NOMO-1 treated with DMSO at 0.1 percent for 48 hours (cell line): ENCODE measurements around the gene SNX9.
"Not testable (repeated sequence)": the region's sequence is repeated elsewhere in the genome, so short reads cannot be mapped to it uniquely, and the experiment has no call there.

Experiments
- DNase-seq: peaks from one replicate; lab custom pipeline; 2025; ENCODE audit not compliant: unreplicated experiment; lab: John Stamatoyannopoulos, UW

The SNX9 gene

DNA sequence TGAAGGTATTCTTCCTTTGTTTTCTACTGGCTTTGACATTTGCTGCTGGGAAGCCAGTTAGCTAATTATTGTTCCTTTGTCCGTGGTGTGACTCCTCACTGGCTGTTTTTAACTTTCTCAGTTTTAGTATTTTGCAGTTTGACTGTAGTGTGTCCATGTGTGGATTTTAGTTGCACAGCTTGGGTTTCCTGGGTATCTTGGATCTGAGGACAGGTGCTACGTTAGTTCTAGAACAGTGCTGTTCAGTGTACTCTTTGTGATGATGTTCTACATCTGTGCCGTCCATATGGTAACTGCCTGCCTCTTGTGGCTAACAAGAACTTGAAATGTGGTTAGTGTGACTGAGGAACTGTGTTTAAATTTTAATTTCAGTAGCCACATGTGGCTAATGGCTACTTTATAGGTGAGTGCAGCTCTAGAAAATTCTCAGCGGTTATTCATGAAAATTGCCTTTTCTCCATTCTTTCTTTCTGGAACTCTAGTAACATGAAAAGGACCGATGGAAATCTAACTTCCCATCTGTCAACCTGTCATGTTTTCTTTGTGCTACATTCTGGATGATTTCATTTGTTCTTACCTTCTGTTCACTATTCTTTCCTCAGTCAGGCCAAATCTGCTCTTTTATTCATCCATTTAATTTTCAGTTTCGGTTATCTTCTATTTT is 7.4 kb downstream of the SNX9 start:
- DNase-seq, result no peak

DNA sequence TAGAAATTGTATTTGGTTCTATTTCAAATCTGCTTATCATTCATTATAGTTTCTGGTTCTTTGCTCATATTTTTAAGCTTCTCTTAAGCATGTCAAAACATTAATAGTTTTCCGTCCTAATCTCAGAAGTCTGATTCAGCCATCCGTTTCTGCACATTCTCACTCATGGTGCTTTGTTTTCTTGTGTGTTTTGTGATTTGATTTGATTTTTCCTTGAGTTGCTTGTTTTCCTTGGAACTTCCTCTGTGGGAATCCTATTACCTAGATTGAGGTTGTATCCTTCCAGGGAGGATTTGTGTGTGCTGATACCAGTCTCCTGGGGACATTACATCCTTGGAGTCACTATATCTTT is 7.9 kb downstream of the SNX9 start:
- no peak for DNase-seq

DNA sequence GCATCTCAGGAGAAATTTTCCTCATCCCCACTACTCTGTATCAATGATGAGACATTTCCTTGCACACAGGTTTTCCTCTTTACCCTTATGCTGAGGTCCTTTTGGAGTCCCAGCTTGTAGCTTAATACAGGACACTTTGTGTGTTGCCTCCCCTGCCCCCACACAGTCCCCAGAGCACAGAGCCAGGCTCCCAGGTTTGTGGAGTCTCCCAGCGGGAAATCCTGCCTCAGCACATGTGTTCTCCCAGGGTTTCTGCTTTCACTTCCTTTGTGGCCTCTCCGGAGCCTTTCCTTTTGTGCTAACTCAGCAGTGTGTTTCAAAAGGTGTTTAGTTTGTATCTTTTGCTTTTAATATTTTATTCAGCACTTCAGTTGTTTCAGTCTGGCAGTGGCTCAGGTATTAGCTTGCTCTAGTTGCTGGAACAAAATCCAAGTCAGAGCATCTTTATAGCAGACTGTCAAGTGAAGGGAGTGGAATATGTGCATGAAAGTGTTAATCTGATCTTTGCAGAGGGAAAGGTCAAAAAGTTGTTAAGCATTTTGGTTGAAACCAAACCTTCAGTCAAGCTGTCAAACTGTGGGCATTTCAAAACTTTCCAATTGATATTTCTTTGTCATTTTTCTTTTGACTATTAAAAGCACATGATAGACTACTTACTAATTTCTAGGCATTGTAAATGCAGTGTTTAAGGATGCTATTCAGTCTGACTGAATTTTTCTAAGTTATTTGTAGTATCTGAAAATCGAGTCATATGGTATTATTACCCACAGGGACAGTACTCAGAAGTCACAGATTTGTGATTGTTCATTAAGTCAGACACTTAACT is 8.6 kb downstream of the SNX9 start:
- DNase-seq, result no peak

DNA sequence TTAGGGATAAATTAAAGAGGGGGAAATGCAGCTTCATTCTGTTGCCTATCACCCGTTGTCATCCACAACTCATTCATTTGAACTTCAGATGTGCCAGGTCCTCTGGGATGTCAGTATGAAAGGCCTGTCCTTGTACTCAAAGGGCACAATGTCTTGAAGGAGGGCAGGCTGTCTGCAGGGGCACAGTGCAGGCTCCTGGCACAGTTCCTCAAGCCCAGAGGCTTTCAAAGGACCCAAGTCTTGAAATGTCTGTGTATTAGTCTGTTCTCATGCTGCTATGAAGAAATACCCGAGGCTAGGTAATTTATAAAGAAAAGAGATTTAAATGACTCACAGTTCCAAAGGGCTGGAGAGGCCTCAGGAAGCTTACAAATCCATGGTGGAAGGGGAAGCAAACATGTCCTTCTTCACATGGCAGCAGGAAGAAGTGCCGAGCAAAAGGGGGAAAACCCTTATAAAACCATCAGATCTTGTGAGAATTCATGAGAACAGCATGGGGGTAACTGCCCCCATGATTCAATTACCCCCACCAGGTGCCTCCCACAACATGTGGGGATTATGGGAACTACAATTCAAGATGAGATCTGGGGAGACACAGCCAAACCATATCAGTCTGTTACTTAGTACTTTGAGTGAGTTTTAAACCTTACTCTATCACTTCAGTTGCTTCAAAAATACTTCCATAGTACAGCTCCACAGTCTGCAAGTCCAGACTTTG is 9.4 kb downstream of the SNX9 start:
- no peak for DNase-seq

DNA sequence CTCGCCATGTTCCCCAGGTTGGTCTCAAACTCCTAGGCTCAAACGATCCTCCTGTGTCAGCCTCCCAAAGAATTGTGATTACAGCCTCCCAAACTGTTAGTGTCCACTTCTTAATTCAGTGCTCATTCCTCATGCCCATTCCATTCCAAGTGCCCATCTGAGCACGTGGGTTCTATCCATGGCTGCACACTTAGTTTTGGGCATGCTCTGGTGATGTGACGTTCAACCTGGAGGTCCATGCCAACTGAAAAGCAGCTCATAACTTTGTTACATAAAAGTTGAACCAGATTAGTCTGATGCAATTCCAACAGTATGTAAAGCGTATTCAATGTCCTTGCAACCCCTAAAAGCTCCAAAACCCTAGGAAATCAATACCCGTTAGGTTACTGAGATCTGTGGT is 11.5 kb downstream of the SNX9 start:
- DNase-seq, result no peak

DNA sequence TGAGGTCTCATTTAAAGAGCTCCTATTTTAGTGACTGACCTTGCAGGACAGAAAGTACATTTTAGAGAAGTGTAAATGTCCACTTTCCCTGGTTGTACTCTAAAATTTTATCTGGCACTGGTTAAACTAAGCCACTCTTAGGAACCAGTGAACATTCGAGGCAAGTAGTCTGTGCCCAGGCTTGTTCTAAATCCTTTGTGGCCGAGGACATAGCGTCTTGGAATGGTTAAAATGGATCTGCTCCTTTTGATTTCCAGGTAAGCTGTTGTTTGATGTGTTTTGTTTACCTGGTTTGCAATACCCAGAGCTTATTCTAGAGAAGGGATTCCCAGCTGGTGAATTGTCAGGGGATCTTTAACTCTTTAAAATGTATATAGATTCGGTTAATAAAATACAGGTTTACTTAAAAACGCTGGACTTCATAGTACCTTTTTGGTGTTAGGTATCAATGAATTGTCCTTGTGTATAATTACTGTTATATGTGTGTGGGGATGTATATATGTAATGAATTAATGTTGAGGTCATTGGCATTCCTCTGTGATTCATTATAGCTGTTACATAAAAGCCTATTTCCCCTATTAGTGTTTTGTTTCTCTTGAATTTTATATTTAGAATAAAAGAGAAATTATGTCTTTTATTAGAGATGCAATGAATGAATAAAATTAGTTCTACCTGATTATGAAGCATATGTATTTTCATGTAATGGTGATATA is 15.8 kb downstream of the SNX9 start:
- no peak for DNase-seq

DNA sequence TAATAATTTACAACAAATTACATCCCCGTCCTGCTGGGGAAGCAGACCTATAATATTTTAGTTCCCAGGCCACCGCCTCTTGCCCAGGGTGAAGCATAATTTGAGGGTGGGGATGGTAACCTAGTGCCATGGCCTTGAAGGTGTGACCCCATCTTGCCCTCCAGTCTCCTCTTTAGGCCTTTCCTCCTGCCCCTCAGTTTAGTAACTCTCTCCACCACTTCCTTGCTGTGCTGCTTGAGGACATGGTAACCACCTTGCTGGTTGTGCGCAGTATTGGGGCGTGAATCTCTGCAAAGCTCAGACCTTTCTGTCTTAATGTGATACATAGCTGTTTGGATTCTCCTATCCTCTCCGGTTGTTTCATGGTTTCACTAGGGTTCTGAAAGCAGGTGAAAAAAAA is 16.6 kb downstream of the SNX9 start:
- DNase-seq, result no peak

DNA sequence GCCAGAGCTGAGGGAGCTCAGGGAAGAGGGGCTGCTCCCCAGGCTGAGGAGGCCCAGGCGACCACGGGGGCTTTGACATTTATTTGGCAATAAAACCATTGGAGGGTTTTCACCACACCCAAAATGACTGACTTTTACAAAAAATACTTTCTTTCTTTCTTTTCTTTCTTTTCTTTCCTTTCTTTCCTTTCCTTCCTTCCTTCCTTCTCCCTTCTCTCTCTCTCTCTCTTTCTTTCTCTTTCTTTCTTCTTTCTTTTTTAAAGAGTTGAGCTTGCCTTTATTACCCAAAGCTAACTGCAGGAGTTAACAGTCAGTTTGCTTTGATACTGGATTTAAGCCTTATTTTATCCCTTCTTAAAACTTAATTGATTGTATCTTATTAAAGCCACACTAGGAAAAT is 17.2 kb downstream of the SNX9 start:
- no peak for DNase-seq

DNA sequence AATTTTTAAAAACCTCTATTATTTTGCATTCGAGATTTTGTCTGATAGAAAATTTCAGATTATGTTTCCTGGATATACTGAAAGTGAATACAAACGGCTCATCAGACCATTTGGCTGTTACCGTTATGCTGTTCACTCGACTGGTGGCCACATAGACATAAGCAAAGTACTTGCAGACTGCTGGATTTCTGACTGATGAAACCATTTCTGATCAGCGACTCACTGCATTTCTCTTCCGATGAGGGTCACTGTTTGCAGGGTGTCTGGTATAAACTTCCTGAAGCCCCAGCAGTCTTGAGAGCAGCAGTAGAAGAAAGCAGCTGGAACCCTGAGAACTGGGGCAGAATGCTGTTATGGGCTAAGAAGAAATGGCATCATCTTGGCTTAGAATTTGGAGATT is 17.7 kb downstream of the SNX9 start:
- DNase-seq, result no peak

DNA sequence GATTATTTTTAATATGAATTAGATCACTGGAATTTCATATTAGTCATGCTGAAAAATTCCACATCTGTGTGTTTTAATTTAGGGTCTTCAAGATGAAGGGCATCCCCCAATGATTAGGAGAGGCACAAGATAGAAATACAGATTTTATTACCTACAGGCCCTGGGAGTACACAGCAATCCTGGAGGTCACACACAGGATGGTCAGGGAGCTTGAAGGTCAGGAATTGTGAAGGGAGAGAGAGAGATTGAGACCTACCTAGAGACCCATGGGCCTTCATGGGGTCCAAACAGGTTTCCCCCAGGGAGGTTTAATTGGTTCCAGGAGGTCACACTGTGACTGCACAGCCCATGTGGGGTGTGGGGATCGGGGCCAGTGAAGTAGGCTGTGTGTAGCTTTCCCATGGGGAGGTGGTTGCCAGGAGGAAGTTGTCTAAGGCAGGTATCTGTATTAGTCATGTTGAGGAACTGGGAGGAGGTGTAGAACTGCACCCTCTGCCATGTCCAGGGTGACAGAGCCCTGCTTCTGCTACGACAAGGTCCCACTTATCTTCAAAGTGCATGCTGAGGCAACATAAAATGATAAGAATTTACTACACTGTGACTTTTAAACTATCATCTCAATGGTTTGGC is 18.3 kb downstream of the SNX9 start:
- no peak for DNase-seq

DNA sequence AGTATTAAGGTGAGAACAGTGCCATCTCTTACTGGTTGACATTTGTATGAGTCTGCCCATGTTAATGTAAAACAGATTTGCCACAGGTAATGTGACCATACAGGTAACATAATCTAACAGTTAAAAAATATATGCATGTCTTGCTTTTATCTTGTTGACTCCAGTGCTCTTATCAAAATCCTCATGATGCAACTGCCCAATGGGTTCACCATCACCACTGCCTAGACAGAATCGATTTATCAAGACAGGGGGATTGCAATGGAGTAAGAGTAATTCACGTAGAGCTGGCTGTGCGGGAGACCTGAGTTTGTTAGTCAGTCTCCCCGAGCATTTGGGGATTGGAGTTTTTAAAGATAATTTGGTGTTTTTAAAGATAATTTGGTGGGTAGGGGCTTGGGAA is 19.2 kb downstream of the SNX9 start:
- DNase-seq, result no peak

DNA sequence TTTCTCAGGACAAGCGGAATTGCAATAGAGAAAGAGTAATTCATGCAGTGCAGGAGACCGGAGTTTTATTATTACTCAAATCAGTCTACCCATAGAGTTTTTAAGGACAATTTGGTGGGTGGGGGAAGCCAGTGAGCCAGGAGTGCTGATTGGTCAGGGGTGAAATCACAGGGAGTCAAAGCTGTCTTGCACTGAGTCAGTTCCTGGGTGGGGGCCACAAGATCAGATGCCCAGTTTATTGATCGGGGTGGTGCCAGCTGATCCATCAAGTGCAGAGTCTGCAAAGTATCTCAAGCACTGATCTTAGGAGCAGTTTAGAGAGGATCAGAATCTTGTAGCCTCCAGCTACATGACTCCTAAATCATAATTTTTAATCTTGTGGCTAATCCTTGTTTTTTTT is 21.1 kb downstream of the SNX9 start:
- not testable (repeated sequence) for DNase-seq

DNA sequence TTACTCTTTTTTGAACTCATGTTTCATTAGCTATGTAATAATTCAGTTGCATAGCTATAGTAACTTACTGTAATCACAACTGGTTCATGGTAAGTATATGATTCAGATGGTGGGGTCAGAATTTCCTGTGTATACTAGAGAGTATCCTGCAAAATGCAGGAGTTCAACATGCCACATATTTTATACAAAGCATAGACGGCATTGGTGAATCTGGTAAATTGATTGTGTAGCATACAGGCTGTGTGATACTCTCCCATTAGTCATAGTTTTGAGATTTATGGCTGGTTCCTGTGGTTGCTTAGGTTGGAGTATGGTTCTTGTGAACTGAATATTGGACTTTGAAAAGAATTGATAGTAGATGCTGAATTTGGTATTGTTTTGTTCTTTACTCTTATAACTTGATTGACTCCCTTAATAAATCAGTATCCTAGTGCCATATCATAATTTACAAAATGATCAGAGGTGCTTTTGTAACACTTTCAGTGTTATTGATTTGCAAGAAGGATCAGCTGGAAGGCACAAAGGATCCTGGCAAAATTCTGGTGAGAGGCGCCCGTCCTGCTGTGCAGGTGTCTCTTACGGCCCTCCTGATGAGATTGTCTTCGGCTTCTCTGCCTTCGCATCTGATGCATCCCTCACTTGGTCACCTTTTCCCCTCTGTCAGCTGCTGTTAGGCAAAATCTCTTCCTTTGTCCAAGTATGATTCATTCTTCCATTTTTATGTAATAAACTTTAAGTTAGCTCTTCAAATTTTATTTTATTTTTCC is 22.6 kb downstream of the SNX9 start:
- no peak for DNase-seq

DNA sequence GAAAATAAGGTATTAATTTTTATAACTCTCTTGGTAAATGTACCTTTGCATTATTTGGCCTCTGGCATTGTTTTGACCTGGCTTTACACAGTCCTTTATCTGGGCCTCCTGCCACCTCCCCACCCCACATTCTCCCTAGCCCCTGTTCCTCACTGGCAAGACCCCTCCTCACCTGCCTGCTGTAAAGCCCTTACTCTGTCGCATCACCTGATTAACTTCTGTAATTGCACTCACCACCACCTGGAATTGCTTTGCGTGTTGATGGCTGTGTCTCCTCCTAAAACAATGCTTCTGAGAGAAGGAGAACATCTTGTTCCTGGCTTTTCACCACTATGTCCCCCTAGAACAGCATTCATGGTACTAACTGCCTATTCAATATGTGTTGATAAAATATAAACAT is 24.8 kb downstream of the SNX9 start:
- DNase-seq, result no peak

DNA sequence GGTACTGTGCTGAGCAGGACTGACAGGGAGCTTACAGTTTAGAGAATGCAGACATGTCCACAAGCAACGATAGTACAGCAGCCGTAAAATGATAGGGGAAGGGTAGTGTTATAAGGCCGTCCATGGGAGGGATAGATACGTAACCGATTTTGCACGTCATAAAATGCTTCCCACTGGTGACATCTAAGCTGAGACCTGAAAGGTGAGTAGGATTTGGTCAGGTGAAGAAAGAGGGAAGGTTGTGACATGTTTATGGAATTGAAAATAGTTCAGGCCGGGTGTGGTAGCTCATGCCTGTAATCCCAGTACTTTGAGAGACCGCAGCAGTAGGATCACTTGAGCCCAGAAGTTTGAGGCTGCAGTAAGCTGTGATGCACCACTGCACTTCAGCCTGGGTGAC is 25.6 kb downstream of the SNX9 start:
- no peak for DNase-seq

DNA sequence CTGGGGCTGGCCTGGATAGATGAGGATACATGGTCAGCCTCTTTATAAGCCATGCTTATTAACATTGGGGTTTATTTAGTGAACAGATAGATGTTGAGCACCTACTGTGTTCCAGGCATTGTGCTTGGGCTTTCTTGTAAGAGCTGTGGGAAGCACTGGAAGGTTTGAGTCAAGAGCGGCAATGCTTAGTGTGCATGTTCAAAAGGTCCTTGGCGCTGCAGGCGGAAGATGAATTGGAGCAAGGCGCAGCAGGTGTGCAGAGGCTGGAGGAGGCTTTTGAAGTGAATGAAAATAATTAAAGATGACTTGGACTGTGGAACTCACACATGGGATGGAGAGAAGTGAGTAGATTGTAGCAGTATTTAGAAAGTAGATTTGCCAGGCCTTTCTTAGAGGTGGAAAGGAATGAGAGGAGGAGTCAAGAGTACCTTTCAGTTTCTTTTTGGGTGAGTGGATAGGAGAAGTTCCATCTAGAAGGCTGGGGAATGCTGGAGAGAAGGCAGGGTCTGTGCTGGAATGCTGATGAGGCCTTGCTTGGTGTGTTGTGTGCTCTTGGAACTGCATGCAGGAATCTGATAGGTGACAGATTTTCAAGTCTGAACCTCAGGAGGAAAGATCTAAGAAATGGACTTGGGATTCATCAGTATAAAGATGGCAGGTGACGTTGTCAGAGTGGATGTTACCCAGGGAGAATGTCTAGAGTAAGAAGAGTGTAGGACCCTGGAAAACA is 26.4 kb downstream of the SNX9 start:
- no peak for DNase-seq

DNA sequence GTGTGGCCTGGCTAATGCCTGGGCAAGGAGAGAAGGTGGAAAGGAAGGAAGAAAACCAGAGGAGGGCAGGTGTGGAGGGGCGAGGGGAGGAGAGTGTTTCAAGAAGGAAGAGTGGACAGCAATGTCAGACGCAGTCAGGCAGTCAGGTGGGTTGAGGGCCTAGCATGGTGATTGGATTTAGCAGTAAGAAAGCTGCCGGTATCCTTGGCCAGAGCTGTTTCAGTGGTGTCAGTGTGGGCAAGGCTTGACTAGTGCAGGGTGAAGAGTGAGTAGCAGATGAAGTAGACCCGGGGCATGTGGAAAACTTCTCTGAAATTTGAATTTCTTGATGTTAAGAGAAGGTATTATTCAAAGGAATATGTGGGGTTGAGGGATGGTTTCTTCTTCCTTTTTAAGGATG is 27.0 kb downstream of the SNX9 start:
- no peak for DNase-seq

DNA sequence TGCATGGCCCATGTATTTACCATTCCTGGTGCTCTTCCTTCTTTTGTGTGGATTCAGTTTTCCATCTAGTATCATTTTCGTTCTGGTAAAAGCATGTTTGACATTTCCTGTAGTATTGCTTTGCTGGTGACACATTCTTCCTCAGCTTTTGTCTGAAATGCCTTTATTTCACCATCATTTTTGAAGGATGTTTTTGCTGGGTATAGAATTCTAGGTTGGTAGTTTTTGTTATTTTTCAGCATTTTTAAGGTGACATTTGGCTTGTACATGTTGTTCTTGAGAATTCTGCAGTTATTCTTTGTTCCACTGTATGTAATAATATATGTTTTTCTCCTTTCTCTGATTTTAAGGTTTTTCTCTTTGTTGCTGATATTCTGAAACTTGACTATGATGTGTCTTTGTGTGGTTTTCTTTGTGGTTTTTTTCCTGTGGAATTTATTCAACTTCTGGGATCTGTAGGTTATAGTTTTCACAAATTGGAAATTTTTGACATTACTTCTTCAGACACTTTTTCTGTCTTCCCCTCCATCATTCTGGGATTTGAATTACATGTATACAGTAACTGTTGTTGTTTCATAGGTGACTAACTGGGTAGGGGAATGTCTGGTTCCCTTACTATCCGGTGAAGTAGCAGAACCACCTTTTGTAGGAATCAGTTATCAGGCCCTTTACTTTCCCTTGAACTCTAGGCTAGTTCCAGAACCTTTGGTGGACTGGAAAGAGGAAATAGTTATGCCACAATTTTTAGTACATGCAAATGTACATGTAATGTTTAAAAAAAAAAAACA is 30.2 kb downstream of the SNX9 start:
- DNase-seq, result no peak

DNA sequence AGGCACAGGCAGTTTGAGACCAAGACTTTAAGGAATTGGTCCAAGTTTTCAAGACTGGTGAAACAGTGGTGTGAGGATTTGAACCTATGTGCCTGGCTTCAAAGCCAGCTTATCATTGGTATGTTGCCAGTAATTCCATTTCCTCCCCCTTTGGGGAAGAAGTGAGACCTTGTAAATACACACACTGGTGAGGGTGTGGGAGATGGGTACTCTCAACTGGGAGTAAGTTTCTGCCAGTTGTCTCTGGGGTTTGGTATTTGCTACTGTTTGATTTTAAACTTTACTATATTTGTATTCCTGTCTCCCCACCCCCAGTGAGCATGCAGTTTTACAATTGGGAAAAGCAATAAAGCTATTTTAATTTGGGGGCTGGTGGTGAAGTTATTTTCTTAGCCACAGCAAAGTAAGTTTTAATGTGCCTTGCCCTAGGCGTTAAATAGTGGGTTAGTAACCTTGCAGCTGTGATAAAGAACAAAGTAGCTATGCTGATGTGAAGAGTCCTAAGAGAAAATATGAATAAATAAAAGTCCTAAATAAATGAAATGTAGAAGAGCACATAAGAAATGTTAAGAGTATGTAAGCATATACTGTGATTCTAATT is 31.0 kb downstream of the SNX9 start:
- no peak for DNase-seq
